Heart left ventricle (tissue), 16 donors: ENCODE measurements around the gene MAML3. TPM values are rescaled to one million over a fixed set of nuclear protein-coding genes. Genes with fewer than 3 reads are reported as not detected.

Experiments
- ATAC-seq, 4 donors: fragments of 200-7000 bp; cut with Tn5 transposase; one replicate each; pipeline ENCODE4 v1.9.1; 2020 to 2022; ENCODE audit warnings: moderate library complexity in 4 of 4, mild to moderate bottlenecking in 3 of 4, moderate number of reproducible peaks in 1 of 4
- DNase-seq, 5 donors: peaks; one replicate each; pipeline ENCODE4 v3.0.0-alpha.2; 2020
- H3K27ac ChIP-seq, 12 donors: fragments of 200-600 bp; sonication (generic) in 4 of 12; one replicate each; pipeline versions ENCODE4 v1.5.0 to v1.8.0; 2016 to 2022; ENCODE audit warnings: mild to moderate bottlenecking in 2 of 12
- H3K27me3 ChIP-seq, 9 donors: fragments of 200-600 bp; sonication (generic) in 2 of 9; one replicate each; pipeline versions ENCODE4 v1.5.1 to v1.8.0; 2016 to 2022; ENCODE audit warnings: mild to moderate bottlenecking in 3 of 9
- H3K36me3 ChIP-seq, 9 donors: fragments of 200-600 bp; sonication (generic) in 2 of 9; one replicate each; pipeline versions ENCODE4 v1.5.0 to v1.8.0; 2018 to 2022; ENCODE audit warnings: mild to moderate bottlenecking in 2 of 9
- H3K4me1 ChIP-seq, 12 donors: fragments of 200-600 bp; sonication (generic) in 4 of 12; one replicate each; pipeline versions ENCODE4 v1.5.0 to v1.8.0; 2016 to 2022; ENCODE audit warnings: mild to moderate bottlenecking in 3 of 12
- H3K4me3 ChIP-seq, 12 donors: fragments of 200-600 bp; sonication (generic) in 4 of 12; one replicate each; pipeline versions ENCODE4 v1.5.0 to v1.8.0; 2017 to 2022; ENCODE audit warnings: mild to moderate bottlenecking in 9 of 12, moderate library complexity in 4 of 12
- H3K9me3 ChIP-seq, 12 donors: fragments of 200-600 bp; sonication (generic) in 4 of 12; one replicate each; pipeline versions ENCODE4 v1.5.0 to v1.8.0; 2016 to 2022; ENCODE audit warnings: mild to moderate bottlenecking in 1 of 12
- POLR2A ChIP-seq, 2 donors: fragments of 450-650 bp; IDR thresholded peaks; one replicate each; pipeline ENCODE4 v1.6.1; 2017; ENCODE audit warnings: antibody characterized with exemption in 2 of 2, mild to moderate bottlenecking in 2 of 2, moderate library complexity in 2 of 2
- WGBS, 4 donors: extraction: QIAGEN DNeasy Blood & Tissue Kit in 2 of 4; methylation state at CpG; one replicate each; pipeline versions ENCODE4 v1.1.5 to v1.1.7; 2013 to 2018; 5-methylcytosine and 5-hydroxymethylcytosine counted together
- intact Hi-C, 10 donors: fragments of 100-400 bp; cut with DNase I; formaldehyde crosslinking; loops; one replicate each; pipeline versions ENCODE4 v1.11.1 to v1.14.2; 2022
- polyA plus RNA-seq, 2 donors: library from polyadenylated mRNA; stranded (reverse); fragments of 200-250 nt; gene quantifications; one replicate each; pipeline ENCODE4 v1.2.3, GENCODE V29; 2013
- total RNA-seq, 9 donors: library from RNA; depleted of rRNA in 2 of 9; stranded (reverse); fragments of >200 nt in 2 of 9; fragmentation: NEBNext Ultra II Directional in 3 of 9; extraction: Animal tissue kit (Norgen Biotek cat#: 25700) in 3 of 9; gene quantifications; one replicate each; pipeline versions ENCODE4 v1.1.0 to v1.2.4, GENCODE V29; 2016 to 2023
- TF ChIP-seq, protein P1 (sequence below), 12 donors: fragments of 200-600 bp; sonication (generic) in 4 of 12; IDR thresholded peaks; one replicate each; pipeline versions ENCODE4 v1.5.0 to v1.8.0; 2018 to 2022; ENCODE audit warnings: antibody characterized with exemption in 12 of 12, mild to moderate bottlenecking in 5 of 12
- donor health status: ischemic (EF 13 %, LVEDD 7.1; RV severe dilation, severe dysfunction).
- donor health status: healthy with polysubstance abuse.
- donor health status: DM: no; HTN: yes; CAD: no.
- donor health status: DM: no; HTN: no; CAD: no.
- donor health status: ischemic (EF 25% LVEDD 6.9; RV normal size, moderate dysfunction).
- donor health status: ischemic (EF 25% LVEDD 5.7; RV mildly dilated, moderate dysfunction).
- donor health status: healthy.
- donor health status: DM: yes; HTN: yes; CAD: no.
- donor health status: ischemic (EF 35%, LVEDD 5.7; RV mildly dilated, moderate dysfunction).
- donor health status: nonischemic (EF 11% LVEDD 7.7; RV severe dilation, severe dysfunction).
- donor health status: DM: yes; HTN: yes; CAD: no.
- donor health status: PGD.
- donor health status: ischemic (EF 29% LVEDD 5.4; RV normal size, mild dysfunction).
- donor health status: nonischemic (EF 23%, LVEDD 6.1; RV moderate dilation, normal function).

The MAML3 gene
- total and polyA plus RNA-seq, 11 donors = 0.76 to 5.9 (median 2.4) TPM

DNA sequence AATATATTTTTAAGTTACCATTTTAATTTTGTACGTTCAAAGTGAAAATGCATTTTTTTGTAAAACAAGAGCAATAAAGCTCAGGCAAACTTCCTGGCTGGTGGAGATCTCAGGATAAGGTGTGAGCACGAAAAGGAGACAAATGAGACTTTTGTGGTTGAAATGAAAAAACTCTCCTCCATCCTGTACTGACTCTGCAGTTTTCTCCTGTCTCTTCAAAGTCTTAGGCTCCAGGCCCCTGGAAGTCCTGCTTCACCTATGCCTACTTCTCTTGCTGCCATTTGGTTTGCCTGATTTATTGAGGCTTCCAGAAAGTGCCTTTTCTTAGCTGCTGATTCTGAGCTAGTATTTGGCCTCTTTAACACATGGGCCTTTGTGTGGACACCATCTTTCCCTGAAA lies 77.7 kb downstream of the MAML3 start:
- Histone ChIP-seq H3K36me3 (no peaks in the 10 kb centered on the region), H3K27me3 (no peaks in the 10 kb centered on the region), H3K4me1 (peaks cover 0 to 21% (median 4%) of the 10 kb centered on the region in 12 donors), H3K9me3 (no peaks in the 10 kb centered on the region), H3K4me3 (no peak overlapping the region), H3K27ac (no peak overlapping the region)
- TF ChIP-seq POLR2A (IDR thresholded peaks at IDR 0.05) = no peak
- TF ChIP-seq, protein P1, sequence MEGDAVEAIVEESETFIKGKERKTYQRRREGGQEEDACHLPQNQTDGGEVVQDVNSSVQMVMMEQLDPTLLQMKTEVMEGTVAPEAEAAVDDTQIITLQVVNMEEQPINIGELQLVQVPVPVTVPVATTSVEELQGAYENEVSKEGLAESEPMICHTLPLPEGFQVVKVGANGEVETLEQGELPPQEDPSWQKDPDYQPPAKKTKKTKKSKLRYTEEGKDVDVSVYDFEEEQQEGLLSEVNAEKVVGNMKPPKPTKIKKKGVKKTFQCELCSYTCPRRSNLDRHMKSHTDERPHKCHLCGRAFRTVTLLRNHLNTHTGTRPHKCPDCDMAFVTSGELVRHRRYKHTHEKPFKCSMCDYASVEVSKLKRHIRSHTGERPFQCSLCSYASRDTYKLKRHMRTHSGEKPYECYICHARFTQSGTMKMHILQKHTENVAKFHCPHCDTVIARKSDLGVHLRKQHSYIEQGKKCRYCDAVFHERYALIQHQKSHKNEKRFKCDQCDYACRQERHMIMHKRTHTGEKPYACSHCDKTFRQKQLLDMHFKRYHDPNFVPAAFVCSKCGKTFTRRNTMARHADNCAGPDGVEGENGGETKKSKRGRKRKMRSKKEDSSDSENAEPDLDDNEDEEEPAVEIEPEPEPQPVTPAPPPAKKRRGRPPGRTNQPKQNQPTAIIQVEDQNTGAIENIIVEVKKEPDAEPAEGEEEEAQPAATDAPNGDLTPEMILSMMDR (IDR thresholded peaks at IDR 0.05) = no peak
- WGBS, 4 donors = 83 to 92% (median 85%) methylated on average over 2 of the region's 2 CpGs
- intact Hi-C loops = no loop called here
- no peak for ATAC-seq
- DNase-seq = no peak

DNA sequence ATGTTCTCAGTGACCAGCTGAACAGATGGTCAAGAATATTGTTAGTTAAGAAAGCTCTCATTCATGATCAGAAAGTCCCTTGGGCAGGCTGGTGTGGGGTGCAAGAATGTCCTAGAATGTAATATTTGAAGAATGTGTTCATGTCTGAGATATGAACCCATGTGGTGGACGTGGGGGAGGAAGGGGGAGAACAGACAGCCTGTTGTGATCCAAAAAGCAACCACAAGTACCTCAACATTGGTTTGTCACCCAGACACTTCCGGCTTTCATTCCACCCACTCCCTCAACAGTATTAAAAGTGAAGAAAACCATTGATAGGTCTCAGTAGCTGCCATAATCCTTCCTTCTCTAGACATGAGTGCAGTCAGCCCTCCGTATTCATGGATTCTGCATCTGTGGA lies 82.2 kb downstream of the MAML3 start:
- H3K36me3 ChIP-seq = no peaks in the 10 kb centered on the region
- H3K9me3 ChIP-seq = no peaks in the 10 kb centered on the region
- no peaks in the 10 kb centered on the region for H3K27me3 ChIP-seq
- peak overlapping the region in 6 of 12 donors; percentile 38 to 66 (median 48) for H3K27ac ChIP-seq
- ATAC-seq (peak; percentile 75 to 96 (median 93)), DNase-seq (peak in 4 of 5 donors; percentile 46 to 77 (median 66))
- TF ChIP-seq, protein P1 (IDR thresholded peaks at IDR 0.05) = no peak
- no peak for TF ChIP-seq POLR2A (IDR thresholded peaks at IDR 0.05)
- H3K4me1 ChIP-seq = peaks cover 0 to 37% (median 11%) of the 10 kb centered on the region in 12 donors
- intact Hi-C loops = no loop called here
- WGBS, 4 donors = 55 to 71% (median 64%) methylated on average over 3 of the region's 3 CpGs
- no peak overlapping the region for H3K4me3 ChIP-seq

DNA sequence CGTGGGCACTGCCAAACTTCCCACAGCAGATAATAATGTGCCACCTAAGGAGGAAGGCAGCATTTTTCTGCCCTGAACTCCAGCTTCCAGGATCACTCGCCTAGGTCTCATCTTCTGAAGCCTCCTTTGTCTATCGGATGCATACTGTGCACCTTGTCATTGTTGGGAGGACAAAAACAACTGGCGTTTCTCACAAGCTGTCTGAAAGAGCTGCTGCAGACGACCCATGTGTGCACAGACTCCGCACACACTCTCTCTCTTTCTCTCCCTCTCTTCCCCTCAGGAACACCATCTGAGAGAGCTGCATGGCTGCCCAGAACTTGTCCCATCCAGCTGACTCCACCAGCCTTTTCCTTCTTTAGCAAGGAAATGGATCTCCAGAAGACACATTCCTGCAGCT lies 83.0 kb downstream of the MAML3 start:
- DNase-seq (no peak), ATAC-seq (peak in 3 of 4 donors; percentile 24 to 47 (median 44))
- Histone ChIP-seq H3K9me3 (no peaks in the 10 kb centered on the region), H3K27ac (peak overlapping the region in 8 of 12 donors; percentile 6 to 66 (median 44)), H3K4me1 (peaks cover 0 to 41% (median 13%) of the 10 kb centered on the region in 12 donors), H3K36me3 (no peaks in the 10 kb centered on the region), H3K4me3 (no peak overlapping the region), H3K27me3 (no peaks in the 10 kb centered on the region)
- intact Hi-C loops = no loop called here
- WGBS, 4 donors = 78 to 88% (median 82%) methylated on average over 6 of the region's 6 CpGs
- TF ChIP-seq POLR2A (IDR thresholded peaks at IDR 0.05) = no peak
- TF ChIP-seq, protein P1 (IDR thresholded peaks at IDR 0.05) = no peak

DNA sequence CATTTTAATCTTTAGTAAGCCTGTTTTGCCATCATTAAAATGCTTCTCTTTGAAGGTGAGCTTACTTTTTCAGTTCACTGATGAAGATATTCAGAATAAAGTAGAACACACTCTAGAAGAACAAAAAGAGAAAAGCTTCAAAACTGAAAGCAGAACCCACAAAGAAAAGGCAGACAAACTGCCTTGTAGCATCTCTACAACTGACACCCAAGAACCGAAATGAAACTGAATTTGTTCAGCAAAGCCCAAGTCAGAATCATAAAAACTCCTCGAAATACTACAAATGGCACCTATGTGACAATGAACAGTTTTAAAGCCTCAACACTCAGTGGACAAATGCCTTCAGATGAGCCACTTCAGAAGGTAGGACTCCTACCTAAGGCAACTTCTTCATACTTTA lies 83.6 kb downstream of the MAML3 start:
- no peaks in the 10 kb centered on the region for H3K36me3 ChIP-seq
- WGBS, 4 donors = 89 to 94% (median 93%) methylated on average over 2 of the region's 2 CpGs
- H3K27ac ChIP-seq = peak overlapping the region in 7 of 12 donors; percentile 6 to 66 (median 38)
- no peak for ATAC-seq
- intact Hi-C loops = no loop called here
- H3K9me3 ChIP-seq = no peaks in the 10 kb centered on the region
- no peak for TF ChIP-seq POLR2A (IDR thresholded peaks at IDR 0.05)
- TF ChIP-seq, protein P1 (IDR thresholded peaks at IDR 0.05) = no peak
- DNase-seq = no peak
- H3K27me3 ChIP-seq = no peaks in the 10 kb centered on the region
- peaks cover 0 to 41% (median 13%) of the 10 kb centered on the region in 12 donors for H3K4me1 ChIP-seq
- H3K4me3 ChIP-seq = no peak overlapping the region
